Astrocyte of the spinal cord (primary cell): Measurements from ENCODE around the gene FNDC7.
"Not testable (repeated sequence)": the region's sequence is repeated elsewhere in the genome, so short reads cannot be mapped to it uniquely, and the experiment has no call there.

Experiments used
- DNase-seq: peaks from one replicate; pipeline ENCODE4 v3.0.0; 2011; ENCODE audit warnings: low read depth, low spot score
- H3K4me3 ChIP-seq: 2 replicates; pipeline ENCODE4 v1.5.1; 2011; ENCODE audit warnings: low read depth, mild to moderate bottlenecking, low read length, moderate library complexity
- in situ Hi-C: cut with HindIII; loops from 2 replicates; pipeline ENCODE4 v1.10.0; 2017; ENCODE audit warnings: low sequenced_read_pairs
- TF ChIP-seq, protein P1 (sequence below): IDR thresholded peaks from 2 replicates; pipeline ENCODE4 v1.5.1; 2012; ENCODE audit warnings: low read depth, mild to moderate bottlenecking, low read length, inconsistent platforms

The FNDC7 gene

GRCh38 chr1:108699375-108700332 lies 13.1 kb upstream of the FNDC7 start:
- no peak overlapping the region for H3K4me3 ChIP-seq
- TF ChIP-seq, protein P1, sequence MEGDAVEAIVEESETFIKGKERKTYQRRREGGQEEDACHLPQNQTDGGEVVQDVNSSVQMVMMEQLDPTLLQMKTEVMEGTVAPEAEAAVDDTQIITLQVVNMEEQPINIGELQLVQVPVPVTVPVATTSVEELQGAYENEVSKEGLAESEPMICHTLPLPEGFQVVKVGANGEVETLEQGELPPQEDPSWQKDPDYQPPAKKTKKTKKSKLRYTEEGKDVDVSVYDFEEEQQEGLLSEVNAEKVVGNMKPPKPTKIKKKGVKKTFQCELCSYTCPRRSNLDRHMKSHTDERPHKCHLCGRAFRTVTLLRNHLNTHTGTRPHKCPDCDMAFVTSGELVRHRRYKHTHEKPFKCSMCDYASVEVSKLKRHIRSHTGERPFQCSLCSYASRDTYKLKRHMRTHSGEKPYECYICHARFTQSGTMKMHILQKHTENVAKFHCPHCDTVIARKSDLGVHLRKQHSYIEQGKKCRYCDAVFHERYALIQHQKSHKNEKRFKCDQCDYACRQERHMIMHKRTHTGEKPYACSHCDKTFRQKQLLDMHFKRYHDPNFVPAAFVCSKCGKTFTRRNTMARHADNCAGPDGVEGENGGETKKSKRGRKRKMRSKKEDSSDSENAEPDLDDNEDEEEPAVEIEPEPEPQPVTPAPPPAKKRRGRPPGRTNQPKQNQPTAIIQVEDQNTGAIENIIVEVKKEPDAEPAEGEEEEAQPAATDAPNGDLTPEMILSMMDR, result no peak
- in situ Hi-C loops, result no loop called here
- no peak for DNase-seq

DNA sequence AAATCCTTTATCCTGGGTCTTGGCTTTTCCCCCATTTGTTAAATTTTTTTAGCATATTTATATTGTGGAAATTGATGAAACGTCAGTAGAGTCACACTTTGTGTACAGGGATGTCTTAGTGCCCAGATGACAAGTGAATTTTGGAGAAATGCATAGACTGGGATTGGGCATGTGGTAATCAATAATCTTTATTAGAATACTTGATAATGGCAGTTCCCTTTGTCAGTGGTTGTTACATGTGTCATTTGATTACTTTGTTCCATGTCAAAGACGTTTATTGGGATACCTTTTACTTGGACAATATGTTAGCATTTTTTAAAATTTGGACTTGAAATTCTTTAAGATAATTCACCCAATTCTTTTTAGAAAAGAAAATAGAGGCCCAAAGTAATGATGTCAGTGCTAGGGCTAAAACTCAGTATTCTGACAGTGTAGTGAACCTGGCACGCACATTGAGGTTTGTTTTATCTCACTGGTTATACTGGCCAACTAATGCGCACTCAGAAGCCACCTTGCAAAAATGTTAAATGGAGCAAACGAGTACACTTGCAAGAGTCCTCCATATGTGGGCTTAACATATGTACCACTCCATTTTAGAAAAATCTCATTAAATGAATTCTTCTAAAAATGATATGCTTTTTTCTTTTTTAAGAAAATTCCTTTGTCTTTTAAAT lies 11.4 kb upstream of the FNDC7 start:
- no peak for DNase-seq
- H3K4me3 ChIP-seq, result no peak overlapping the region
- TF ChIP-seq, protein P1, result no peak
- in situ Hi-C loops, result no loop called here

GRCh38 chr1:108702109-108702508 lies 10.6 kb upstream of the FNDC7 start:
- DNase-seq, in situ Hi-C loops, H3K4me3 ChIP-seq: not testable (repeated sequence)

DNA sequence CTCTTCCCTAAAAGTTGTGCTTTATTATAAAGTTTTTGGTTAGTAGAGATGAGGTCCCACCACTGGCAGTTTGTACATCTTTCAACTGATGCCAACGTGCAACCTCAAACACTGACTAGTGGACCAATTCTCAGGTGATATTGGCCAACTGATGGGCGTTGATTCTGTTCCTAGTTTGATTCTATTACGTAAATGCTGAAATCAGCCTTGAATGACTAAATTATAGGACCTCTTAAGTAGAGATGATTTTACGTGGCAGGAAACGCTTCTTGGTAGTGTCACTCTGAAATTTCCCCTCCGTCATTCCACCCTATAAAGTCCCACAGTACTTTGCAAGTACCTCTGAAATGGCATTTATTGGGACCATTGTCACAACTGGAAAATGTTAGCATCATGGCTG lies 8.8 kb upstream of the FNDC7 start:
- no peak overlapping the region for H3K4me3 ChIP-seq
- no peak for DNase-seq
- TF ChIP-seq, protein P1, result no peak
- in situ Hi-C loops, result no loop called here

- peak; percentile 70 for DNase-seq
- TF ChIP-seq, protein P1, result no peak
- no peak overlapping the region for H3K4me3 ChIP-seq
- in situ Hi-C loops, result no loop called here
Observed at GRCh38 chr1:108704496-108704895, 8.2 kb upstream of the FNDC7 start.

- TF ChIP-seq, protein P1, result no peak
- H3K4me3 ChIP-seq, result no peak overlapping the region
- no peak for DNase-seq
- in situ Hi-C loops, result no loop called here
Observed at GRCh38 chr1:108706643-108707042, 6.1 kb upstream of the FNDC7 start.
